NCI-H1694 treated with DMSO at 0.1 percent for 48 hours (cell line): ENCODE data around the gene ZW10.

Experiments used
- DNase-seq: peaks from one replicate; lab custom pipeline; 2025; lab: John Stamatoyannopoulos, UW

The ZW10 gene

DNA sequence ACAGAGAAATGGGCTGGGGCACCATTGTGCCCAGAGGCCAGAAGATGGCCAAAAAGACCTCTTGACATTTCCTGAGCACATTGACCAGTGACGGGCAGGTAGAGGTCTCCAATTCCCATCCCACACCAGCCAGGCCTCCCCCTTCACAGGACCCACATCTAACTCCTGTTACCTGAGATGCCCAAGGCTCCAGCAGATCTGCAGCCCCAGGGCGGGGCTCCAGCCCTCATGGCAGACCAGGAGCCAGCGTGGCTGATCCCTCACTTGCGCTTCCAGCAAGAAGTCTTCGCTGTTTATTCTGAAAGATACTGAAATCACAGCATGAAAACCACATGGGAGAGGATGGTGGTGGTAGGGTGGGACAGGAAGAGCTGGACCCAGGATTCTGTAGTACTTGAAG is 76.4 kb downstream of the ZW10 start:
- DNase-seq, result no peak

DNA sequence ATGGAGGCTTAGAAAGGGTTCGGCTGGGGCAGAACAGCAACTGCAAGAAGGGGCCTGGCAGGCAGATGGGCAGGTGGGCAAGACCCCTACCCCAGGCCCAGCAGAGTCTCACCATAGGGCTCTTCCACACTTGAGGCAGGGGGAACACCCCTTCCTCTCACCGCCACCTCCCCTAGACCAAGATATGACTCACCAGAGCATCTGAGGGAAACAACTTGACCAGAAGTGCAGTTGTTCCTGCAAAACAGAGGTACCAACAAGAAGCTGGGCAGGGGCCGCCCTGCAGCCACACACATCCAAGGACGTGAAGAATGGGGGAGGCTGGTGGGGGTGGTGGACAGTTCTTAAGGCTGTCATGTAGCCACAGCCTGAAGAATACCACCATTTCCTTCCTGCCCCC is 78.3 kb downstream of the ZW10 start:
- no peak for DNase-seq

DNA sequence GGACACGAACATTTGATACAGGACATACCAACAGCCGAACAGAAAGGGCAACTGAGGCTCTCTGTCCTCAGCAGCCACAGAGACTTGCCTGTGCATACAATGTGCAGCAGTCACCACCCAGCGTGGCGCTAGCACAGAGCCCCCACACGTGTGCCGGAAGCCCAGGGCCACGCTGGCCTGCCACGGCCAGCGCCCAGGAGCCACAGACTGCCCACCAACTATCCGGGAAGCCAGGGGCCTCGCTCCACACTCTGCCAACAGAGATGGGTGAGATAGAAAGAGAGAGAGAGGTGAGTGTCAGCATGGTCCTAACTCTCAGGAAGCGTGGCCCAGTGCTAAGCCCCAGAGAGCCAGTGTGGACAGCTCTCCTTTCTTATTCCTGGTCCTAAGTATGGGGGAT is 79.1 kb downstream of the ZW10 start:
- no peak for DNase-seq

DNA sequence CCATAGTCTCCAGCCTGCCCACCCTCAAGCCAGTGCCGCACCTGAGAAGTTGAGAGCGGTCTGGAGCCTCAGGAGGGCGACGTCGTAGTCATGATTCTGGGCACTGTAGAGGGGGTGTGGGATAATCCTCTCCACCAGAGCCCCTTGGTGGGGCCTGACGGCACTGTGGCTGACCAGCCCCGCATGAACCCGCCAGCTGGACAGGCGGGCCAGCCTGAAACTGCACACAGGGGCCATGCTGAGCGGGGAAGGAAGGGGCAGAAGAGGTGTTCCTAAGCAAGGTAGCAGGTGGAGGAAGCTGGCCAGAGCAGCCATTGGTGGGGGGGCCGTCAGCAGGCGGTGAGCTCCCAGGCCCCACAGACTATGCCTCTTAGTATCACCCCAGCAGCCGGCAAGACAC is 80.5 kb downstream of the ZW10 start:
- no peak for DNase-seq

DNA sequence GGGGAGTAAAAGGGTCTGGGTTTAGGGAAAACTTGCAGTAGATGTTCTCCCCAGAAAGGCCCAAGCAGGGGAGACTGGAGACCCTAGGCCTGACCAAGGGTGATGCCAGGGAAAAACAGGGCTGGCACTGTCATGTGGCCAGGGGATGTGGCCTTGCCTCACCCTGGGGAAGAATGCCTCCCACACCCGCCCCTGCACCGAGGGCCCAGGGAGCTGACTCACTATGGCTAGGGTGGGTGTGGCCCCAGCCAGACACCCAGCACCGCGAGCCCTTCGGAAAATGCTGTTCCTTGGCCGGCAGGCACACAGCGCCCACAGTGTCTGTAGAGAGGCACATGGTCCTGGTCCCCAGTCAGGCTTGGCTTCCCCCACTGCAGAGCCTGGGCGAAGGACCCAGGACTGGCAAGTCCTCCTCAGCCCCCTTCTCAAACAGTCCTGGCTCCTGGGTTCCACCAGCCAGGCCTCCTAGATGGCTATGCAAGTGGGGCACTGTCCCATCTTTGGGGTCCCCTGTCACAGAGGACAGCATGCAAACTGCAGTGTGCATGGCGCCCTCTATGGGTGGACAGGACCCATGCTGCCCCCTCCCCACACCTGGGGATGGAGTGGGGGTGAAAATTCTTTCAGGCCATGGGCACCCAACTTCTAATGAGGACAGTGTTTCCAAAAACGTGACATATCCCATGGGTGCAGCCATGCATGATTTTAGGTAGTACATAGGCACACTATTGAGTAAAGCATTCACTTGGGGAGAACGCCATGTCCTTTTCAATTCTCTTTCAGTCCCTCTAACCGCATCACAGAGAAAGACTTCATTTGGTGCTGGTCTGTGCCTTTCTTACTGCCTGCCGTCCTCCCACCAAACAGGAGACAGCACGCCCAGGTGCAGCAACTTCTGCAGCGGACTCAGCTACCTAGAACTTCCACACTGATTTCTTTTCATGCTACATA is 82.6 kb downstream of the ZW10 start:
- no peak for DNase-seq

DNA sequence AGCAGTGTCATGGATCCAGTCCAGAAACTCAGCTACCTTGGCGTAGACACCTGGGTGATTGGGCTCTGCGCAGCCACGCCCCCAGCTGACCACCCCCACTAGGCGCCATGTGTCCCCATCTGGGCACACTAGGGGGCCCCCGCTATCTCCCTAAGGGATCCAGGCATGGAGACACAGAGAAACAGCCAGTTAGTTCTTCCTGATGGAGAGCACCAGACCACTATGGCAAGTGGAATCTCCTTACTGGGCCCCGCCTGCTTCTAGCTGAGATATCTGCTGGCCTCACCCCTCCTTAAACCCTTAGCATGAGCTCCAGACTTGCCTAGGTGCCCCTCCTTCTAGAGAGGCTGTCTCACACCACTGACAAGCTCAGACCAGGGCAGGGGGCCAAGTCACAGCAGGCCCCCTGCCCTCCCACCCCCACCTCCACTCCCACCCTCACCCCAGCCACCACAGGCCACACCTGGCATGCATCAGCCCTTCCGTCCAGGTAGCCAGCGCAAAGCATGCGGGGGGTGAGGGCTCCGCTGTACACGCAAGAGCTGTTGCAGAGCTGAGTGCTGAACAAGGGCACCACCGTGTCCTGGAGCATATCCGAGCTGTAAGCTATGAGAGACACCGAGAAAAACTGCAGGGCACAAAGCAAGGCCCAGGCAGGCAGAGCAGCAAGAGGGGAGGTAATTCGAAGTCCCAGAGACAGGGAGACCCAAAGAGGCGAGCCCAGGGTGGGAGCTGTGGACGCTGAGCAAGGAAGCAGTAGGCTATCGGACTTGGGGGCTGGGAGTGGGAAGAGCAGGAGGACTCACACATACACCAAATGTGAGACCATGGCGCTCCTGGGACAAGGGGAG is 83.5 kb downstream of the ZW10 start:
- no peak for DNase-seq

DNA sequence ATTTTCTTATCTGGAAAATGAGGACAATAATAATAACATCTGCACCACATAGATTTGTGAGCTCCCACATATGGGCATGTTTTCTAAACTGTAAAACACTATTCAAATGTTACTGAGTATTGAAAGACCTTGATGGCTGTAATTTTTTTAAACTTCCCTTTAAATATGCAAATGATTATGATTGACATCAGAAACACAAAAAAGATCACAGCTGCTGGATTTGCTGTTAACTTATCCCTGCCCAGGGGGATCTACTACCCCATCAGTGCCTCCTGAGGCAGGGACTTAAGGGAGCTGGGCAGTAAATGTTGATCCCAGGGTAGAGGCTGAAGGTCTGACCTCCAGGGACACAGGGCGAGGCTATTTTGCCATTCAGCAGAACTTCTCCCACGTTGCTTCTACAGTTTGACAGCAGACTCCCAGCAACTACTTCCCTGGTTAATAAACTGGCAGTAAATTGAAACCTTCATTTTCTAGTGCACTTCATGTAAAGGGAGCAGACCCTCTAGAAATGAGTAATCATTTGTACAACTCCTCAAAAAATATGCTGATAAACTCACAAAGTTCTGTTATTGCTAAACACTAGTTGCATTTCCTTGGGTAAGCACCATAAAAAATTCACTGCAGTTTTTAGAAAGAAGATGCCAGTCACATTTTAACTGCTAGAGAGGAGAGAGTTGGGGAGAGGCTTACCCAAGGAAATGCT is 87.7 kb downstream of the ZW10 start:
- DNase-seq, result no peak

DNA sequence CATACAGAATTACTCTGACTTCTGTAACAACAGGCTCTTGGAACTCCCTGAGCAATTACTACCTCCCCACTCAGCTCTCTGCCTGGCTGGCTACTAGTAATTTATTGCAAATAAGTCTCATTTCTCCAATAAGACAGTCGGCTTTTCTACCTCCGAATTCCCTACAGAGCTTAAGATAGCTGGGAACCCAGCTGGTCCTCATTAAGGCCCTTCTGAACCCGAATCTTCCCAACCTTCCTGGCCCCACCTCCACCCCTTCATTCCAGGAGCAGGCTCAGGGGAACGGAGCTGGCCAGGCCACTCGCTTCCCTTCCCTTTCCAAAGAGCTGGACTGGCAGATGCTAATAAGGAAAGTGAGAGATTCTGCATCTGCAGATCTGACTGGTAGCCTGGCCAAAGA is 89.0 kb downstream of the ZW10 start:
- DNase-seq, result no peak

DNA sequence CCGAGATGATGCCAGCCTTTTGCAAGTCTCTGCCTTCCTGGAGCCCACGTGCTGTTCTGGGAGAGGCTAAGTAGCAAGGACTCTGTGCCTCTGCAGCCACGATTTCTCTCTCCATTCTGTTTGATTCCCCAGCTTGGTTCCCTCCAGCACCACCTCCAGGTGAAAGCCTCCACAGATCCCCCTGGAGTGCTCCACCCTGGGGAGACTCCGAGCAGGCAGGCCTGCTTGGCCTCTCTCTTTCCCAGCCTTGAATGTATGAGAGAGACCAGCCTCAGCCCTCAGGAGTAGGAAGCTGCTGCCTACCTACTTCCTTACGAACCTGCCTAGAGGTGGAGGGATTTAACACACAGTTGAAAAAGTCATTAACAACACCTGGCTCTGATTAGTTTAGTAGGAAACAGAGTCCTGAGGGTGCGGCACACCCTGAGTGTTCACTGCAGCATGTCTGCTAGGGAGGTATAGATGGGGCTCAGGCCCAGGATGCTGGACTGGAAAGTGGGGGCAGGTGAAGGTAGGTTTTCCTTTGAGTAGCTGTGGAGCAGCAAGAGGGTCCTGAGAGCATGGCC is 89.9 kb downstream of the ZW10 start:
- no peak for DNase-seq
